ENCODE data around the gene DCPS.

The DCPS gene

GRCh38 chr11:126277322-126277721, 26.5 kb upstream of the DCPS start:
- Histone ChIP-seq H3K27me3 (no peaks in the 10 kb centered on the region), H3K4me1 (peaks cover 5% of the 10 kb centered on the region), H3K36me3 (peaks cover 30% of the 10 kb centered on the region), H3K9me3 (no peaks in the 10 kb centered on the region), H3K4me3 (ENCODE audit: low read depth, low read length) (no peak overlapping the region)
- DNase-seq: no peak
- TF ChIP-seq CTCF (IDR thresholded peaks at IDR 0.05; ENCODE audit: low read depth, low read length): no peak

- TF ChIP-seq CTCF (IDR thresholded peaks at IDR 0.05; ENCODE audit: low read depth, low read length): no peak
- H3K9me3 ChIP-seq: no peaks in the 10 kb centered on the region
- H3K4me1 ChIP-seq: peaks cover 6% of the 10 kb centered on the region
- H3K4me3 ChIP-seq (ENCODE audit: low read depth, low read length): no peak overlapping the region
- H3K27me3 ChIP-seq: no peaks in the 10 kb centered on the region
- peaks cover 30% of the 10 kb centered on the region for H3K36me3 ChIP-seq
- DNase-seq: no peak
Measured at GRCh38 chr11:126277780-126278179, 26.1 kb upstream of the DCPS start.

- Histone ChIP-seq H3K4me1 (peaks cover 6% of the 10 kb centered on the region), H3K27me3 (no peaks in the 10 kb centered on the region), H3K9me3 (no peaks in the 10 kb centered on the region), H3K36me3 (peaks cover 16% of the 10 kb centered on the region), H3K4me3 (ENCODE audit: low read depth, low read length) (no peak overlapping the region)
- no peak for TF ChIP-seq CTCF (IDR thresholded peaks at IDR 0.05; ENCODE audit: low read depth, low read length)
- DNase-seq: no peak
Measured at GRCh38 chr11:126279191-126279590, 24.7 kb upstream of the DCPS start.

GRCh38 chr11:126280595-126280994, 23.3 kb upstream of the DCPS start:
- H3K4me3 ChIP-seq (ENCODE audit: low read depth, low read length): no peak overlapping the region
- H3K36me3 ChIP-seq: peaks cover 6% of the 10 kb centered on the region; the same call in 1 of the 2 replicates
- peaks cover 6% of the 10 kb centered on the region for H3K4me1 ChIP-seq
- H3K9me3 ChIP-seq: no peaks in the 10 kb centered on the region
- no peak for DNase-seq
- no peak for TF ChIP-seq CTCF (IDR thresholded peaks at IDR 0.05; ENCODE audit: low read depth, low read length)
- H3K27me3 ChIP-seq: no peaks in the 10 kb centered on the region

- Histone ChIP-seq H3K9me3 (no peaks in the 10 kb centered on the region), H3K4me3 (ENCODE audit: low read depth, low read length) (no peak overlapping the region), H3K36me3 (peaks cover 2% of the 10 kb centered on the region; the same call in 1 of the 2 replicates), H3K4me1 (peaks cover 6% of the 10 kb centered on the region), H3K27me3 (no peaks in the 10 kb centered on the region)
- no peak for DNase-seq
- no peak for TF ChIP-seq CTCF (IDR thresholded peaks at IDR 0.05; ENCODE audit: low read depth, low read length)
Measured at GRCh38 chr11:126281245-126281644, 22.6 kb upstream of the DCPS start.

GRCh38 chr11:126281666-126282175, 22.1 kb upstream of the DCPS start:
- Histone ChIP-seq H3K27me3 (no peaks in the 10 kb centered on the region), H3K4me3 (ENCODE audit: low read depth, low read length) (peak overlapping the region; percentile 79; the same call in 1 of the 2 replicates), H3K4me1 (peaks cover 6% of the 10 kb centered on the region), H3K36me3 (no peaks in the 10 kb centered on the region), H3K9me3 (no peaks in the 10 kb centered on the region)
- DNase-seq: no peak
- no peak for TF ChIP-seq CTCF (IDR thresholded peaks at IDR 0.05; ENCODE audit: low read depth, low read length)

All from BE2C (cell line).